ENCODE measurements around the gene TFF2.

DNA sequence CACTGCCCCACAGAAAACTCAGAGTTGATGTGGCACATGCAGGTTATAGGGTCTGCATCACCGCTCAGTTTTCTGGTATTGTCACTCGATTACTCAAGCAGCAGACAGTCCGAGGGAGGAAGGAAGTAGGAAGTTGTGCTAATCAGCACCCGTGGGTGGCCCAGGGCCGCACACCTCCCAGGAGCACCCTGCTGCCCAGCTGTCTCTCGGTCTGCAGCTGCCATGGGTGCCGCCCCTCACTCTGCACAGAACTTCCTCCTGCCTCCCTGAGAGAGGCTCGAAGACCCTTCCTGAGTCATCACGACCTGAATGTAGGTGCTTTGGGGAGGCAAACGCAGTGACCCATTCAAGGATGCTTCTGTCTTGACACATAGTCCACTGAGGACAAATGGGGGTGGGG is 31.4 kb downstream of the TFF2 start:
- TF ChIP-seq, protein P1, sequence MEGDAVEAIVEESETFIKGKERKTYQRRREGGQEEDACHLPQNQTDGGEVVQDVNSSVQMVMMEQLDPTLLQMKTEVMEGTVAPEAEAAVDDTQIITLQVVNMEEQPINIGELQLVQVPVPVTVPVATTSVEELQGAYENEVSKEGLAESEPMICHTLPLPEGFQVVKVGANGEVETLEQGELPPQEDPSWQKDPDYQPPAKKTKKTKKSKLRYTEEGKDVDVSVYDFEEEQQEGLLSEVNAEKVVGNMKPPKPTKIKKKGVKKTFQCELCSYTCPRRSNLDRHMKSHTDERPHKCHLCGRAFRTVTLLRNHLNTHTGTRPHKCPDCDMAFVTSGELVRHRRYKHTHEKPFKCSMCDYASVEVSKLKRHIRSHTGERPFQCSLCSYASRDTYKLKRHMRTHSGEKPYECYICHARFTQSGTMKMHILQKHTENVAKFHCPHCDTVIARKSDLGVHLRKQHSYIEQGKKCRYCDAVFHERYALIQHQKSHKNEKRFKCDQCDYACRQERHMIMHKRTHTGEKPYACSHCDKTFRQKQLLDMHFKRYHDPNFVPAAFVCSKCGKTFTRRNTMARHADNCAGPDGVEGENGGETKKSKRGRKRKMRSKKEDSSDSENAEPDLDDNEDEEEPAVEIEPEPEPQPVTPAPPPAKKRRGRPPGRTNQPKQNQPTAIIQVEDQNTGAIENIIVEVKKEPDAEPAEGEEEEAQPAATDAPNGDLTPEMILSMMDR (IDR thresholded peaks at IDR 0.05) = no peak
- TF ChIP-seq POLR2A (IDR thresholded peaks at IDR 0.05) = no peak
